Calu3 (cell line): Measurements from ENCODE around the gene LGI2. TPM values are rescaled to one million over a fixed set of nuclear protein-coding genes. Genes with fewer than 3 reads are reported as not detected.

Experiments
- BruUV-seq: library from RNA; stranded (reverse); fragments of 400-500 nt; replicated peaks from 2 replicates; lab custom pipeline; 2021; lab: Mats Ljungman, UMichigan
- CTCF ChIA-PET: fragments of 300-600 bp; sonication (Branson Sonifier 250); formaldehyde crosslinking; loops from one replicate; lab custom pipeline; 2022; ENCODE audit warnings: antibody characterized with exemption; lab: Charles Lee
- DNase-seq: peaks from one replicate; pipeline ENCODE4 v3.0.0; 2022
- H3K27ac Mint-ChIP-seq: one replicate; pipeline ENCODE4 v1.8.0; 2022; ENCODE audit warnings: mixed read lengths; ENCODE audit not compliant: unreplicated experiment
- H3K27me3 Mint-ChIP-seq: one replicate; pipeline ENCODE4 v1.8.0; 2022; ENCODE audit warnings: mixed read lengths; ENCODE audit not compliant: unreplicated experiment
- H3K36me3 Mint-ChIP-seq: one replicate; pipeline ENCODE4 v1.8.0; 2022; ENCODE audit warnings: mild to moderate bottlenecking, moderate library complexity, mixed read lengths; ENCODE audit not compliant: insufficient read depth, unreplicated experiment
- H3K4me1 Mint-ChIP-seq: one replicate; pipeline ENCODE4 v1.8.0; 2022; ENCODE audit warnings: mild to moderate bottlenecking, low read depth, mixed read lengths; ENCODE audit not compliant: unreplicated experiment
- H3K4me3 Mint-ChIP-seq: one replicate; pipeline ENCODE4 v1.8.0; 2022; ENCODE audit warnings: mild to moderate bottlenecking, low read depth, moderate library complexity, mixed read lengths; ENCODE audit not compliant: unreplicated experiment
- H3K9me3 Mint-ChIP-seq: one replicate; pipeline ENCODE4 v1.8.0; 2022; ENCODE audit warnings: low read depth, mixed read lengths; ENCODE audit not compliant: unreplicated experiment
- intact Hi-C: fragments of 100-400 bp; cut with micrococcal nuclease; formaldehyde crosslinking; loops from one replicate; pipeline ENCODE4 v1.10.0; 2022; ENCODE audit not compliant: unreplicated experiment
- total RNA-seq: library from RNA; stranded (reverse); gene quantifications from 2 replicates; pipeline ENCODE4 v1.2.3, GENCODE V29; 2022
- TF ChIP-seq, protein P1 (sequence below): fragments of 200-600 bp; IDR thresholded peaks from one replicate; pipeline ENCODE4 v1.8.0; 2022; ENCODE audit warnings: antibody characterized with exemption; ENCODE audit not compliant: unreplicated experiment

LGI2 gene
- total RNA-seq, 1 experiment from 2014 or later: 0.59 TPM

DNA sequence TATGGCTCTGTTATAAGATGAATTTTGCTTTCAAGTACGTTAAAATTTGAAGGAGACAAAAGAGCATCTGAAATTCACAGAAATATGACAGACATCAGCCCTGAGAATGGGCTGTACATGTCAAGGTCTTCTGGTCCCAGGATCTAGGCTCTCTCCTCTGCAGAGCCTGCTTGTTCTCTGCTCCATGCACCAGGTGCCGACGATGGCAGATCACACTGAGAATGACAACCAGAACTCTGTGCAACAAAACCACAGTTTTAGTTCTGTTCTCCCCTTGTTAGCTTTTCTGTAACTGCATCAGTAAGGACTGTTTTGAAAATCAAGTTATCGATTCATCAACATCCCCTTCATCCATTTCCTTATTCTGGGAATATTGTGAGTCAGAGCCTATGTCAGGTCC lies 30.9 kb upstream of the LGI2 start:
- no peak for DNase-seq
- TF ChIP-seq, protein P1, sequence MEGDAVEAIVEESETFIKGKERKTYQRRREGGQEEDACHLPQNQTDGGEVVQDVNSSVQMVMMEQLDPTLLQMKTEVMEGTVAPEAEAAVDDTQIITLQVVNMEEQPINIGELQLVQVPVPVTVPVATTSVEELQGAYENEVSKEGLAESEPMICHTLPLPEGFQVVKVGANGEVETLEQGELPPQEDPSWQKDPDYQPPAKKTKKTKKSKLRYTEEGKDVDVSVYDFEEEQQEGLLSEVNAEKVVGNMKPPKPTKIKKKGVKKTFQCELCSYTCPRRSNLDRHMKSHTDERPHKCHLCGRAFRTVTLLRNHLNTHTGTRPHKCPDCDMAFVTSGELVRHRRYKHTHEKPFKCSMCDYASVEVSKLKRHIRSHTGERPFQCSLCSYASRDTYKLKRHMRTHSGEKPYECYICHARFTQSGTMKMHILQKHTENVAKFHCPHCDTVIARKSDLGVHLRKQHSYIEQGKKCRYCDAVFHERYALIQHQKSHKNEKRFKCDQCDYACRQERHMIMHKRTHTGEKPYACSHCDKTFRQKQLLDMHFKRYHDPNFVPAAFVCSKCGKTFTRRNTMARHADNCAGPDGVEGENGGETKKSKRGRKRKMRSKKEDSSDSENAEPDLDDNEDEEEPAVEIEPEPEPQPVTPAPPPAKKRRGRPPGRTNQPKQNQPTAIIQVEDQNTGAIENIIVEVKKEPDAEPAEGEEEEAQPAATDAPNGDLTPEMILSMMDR: no peak
- intact Hi-C loops: no loop called here
- peaks cover 10% of the 10 kb centered on the region for H3K4me1 Mint-ChIP-seq
- H3K4me3 Mint-ChIP-seq: no peak overlapping the region
- no peaks in the 10 kb centered on the region for H3K36me3 Mint-ChIP-seq
- CTCF ChIA-PET: no interaction called here
- peaks cover 16% of the 10 kb centered on the region for H3K27me3 Mint-ChIP-seq
- peaks cover 3% of the 10 kb centered on the region for H3K9me3 Mint-ChIP-seq
- no peak overlapping the region for H3K27ac Mint-ChIP-seq
- BruUV-seq: no TSS peak

DNA sequence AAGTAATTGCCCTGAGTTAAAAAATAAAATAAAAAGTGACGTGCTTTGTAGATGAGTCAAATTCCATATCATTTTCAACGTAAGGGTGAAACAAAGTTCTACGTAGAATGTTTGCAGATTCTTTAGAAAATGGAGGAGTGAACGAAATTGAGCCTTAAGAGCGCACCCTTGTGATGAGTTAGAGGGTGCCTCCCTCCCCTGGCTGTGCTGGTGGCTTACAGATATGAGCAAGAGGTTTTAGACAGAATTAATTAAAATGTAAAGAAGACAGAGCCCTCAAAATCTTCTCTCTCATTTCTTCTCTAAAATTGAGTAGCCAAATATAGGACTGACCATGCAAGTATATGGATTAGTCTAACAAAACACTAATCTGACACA lies 30.2 kb upstream of the LGI2 start:
- TF ChIP-seq, protein P1: no peak
- no peak overlapping the region for H3K27ac Mint-ChIP-seq
- H3K27me3 Mint-ChIP-seq: peaks cover 18% of the 10 kb centered on the region
- intact Hi-C loops: no loop called here
- peaks cover 10% of the 10 kb centered on the region for H3K4me1 Mint-ChIP-seq
- no peak for DNase-seq
- H3K4me3 Mint-ChIP-seq: no peak overlapping the region
- peaks cover 3% of the 10 kb centered on the region for H3K9me3 Mint-ChIP-seq
- CTCF ChIA-PET: no interaction called here
- no peaks in the 10 kb centered on the region for H3K36me3 Mint-ChIP-seq
- BruUV-seq: no TSS peak

DNA sequence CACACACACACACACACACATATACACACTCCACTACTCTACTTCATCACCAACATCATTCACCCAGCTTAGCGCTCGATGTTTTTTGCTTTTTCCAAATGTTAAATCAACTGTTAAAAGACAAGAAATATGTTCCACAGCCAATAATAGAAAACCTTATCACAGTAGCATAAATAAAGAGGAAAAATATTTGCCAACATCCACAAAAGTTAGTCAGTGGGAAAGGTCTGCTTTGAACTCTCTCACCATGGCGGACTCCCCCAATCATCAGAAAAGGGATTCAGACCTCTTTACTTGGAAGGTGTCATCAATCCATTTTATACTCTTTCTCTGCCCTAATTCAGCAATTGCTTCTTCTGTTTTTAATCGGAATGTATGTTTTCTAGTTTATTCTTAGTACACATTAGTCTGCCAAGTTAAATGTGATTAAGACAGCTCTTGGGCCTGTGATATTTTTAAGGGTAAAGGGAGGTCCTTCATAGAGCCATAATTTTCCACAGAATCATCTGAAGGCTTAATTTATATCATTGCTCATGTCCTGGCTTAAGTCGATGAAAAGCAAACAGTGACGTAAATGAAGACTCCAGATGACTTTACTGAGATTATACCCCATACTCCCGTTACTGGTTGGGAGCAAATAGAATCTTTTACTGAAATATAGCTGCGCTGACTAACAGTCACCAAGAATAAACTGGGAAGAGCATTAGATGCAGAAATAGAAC lies 29.7 kb upstream of the LGI2 start:
- intact Hi-C loops: no loop called here
- Mint-ChIP-seq H3K9me3 (peaks cover 3% of the 10 kb centered on the region), H3K4me3 (no peak overlapping the region), H3K27ac (no peak overlapping the region), H3K27me3 (peaks cover 18% of the 10 kb centered on the region), H3K36me3 (no peaks in the 10 kb centered on the region), H3K4me1 (peaks cover 10% of the 10 kb centered on the region)
- DNase-seq: no peak
- TF ChIP-seq, protein P1: no peak
- CTCF ChIA-PET: no interaction called here
- no TSS peak for BruUV-seq

DNA sequence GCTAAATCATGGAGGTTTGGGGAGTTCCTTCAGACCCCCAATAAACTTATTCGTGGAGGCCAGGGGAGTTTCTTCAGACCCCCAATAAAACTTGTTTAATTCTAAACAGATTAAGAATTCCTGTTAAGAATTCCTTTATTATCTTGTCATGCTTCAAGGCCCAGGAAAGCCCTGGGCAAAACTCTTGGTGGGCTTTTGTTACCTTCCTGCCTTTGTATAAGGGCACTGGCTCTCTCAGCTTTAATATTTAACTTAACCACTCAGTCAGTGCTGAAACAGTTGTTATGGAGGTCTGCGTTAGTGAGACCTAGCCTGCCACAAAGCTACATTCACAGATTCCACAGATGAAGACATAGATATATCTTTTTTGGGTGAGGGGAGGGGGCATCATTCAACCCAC lies 29.0 kb upstream of the LGI2 start:
- no TSS peak for BruUV-seq
- TF ChIP-seq, protein P1: no peak
- CTCF ChIA-PET: no interaction called here
- Mint-ChIP-seq H3K36me3 (no peaks in the 10 kb centered on the region), H3K4me3 (no peak overlapping the region), H3K27ac (no peak overlapping the region), H3K4me1 (peaks cover 10% of the 10 kb centered on the region), H3K9me3 (peaks cover 3% of the 10 kb centered on the region), H3K27me3 (peaks cover 22% of the 10 kb centered on the region)
- intact Hi-C loops: no loop called here
- DNase-seq: no peak
